Sciatic nerve (tissue), 2 donors: ENCODE results near the gene HDAC4. TPM values are rescaled to one million over a fixed set of nuclear protein-coding genes. Genes with fewer than 3 reads are reported as not detected.

Source experiments
- ATAC-seq: fragments of 200-7000 bp; cut with Tn5 transposase; one replicate; pipeline ENCODE4 v1.9.1; 2020; ENCODE audit warnings: mild to moderate bottlenecking, moderate library complexity
- DNase-seq: peaks from one replicate; pipeline ENCODE4 v3.0.0-alpha.2; 2020; ENCODE audit warnings: low spot score
- intact Hi-C: fragments of 100-400 bp; cut with DNase I; formaldehyde crosslinking; loops from one replicate; pipeline ENCODE4 v1.14.2; 2022
- total RNA-seq: library from RNA; stranded (reverse); fragmentation: NEBNext Ultra II Directional; extraction: Animal tissue kit (Norgen Biotek cat#: 25700); gene quantifications from one replicate; pipeline ENCODE4 v1.2.1, GENCODE V29; 2021
- donor health status: DM: no; HTN: no; CAD: no.
- donor health status: DM: no; HTN: no; CAD: no.

HDAC4 gene
- total RNA-seq, 1 donor from 2014 or later = 99.5 TPM

GRCh38 chr2:239388236-239389151 is 12.3 kb downstream of the HDAC4 start:
- intact Hi-C loops = no loop called here
- no peak for DNase-seq
- ATAC-seq = no peak

- ATAC-seq = no peak
- intact Hi-C loops = no loop called here
Measured at GRCh38 chr2:239387811-239388210, 13.0 kb downstream of the HDAC4 start.

GRCh38 chr2:239386872-239387445 is 13.9 kb downstream of the HDAC4 start:
- peak; percentile 18 for ATAC-seq
- no peak for DNase-seq
- intact Hi-C loops = no loop called here

More at GRCh38 chr2:239387811-239388210, 13.0 kb downstream of the HDAC4 start:
- DNase-seq = no peak

- ATAC-seq (no peak), DNase-seq (no peak)
- intact Hi-C loops = no loop called here
Measured at GRCh38 chr2:239386001-239386670, 14.7 kb downstream of the HDAC4 start.

GRCh38 chr2:239385096-239386000 is 15.5 kb downstream of the HDAC4 start:
- intact Hi-C loops = no loop called here

GRCh38 chr2:239383759-239384156 is 17.1 kb downstream of the HDAC4 start:
- intact Hi-C loops = no loop called here
- no peak for ATAC-seq
- DNase-seq = no peak

More at GRCh38 chr2:239385096-239386000, 15.5 kb downstream of the HDAC4 start:
- ATAC-seq (no peak), DNase-seq (no peak)

- intact Hi-C loops = no loop called here
- no peak for ATAC-seq
- DNase-seq = no peak
Measured at GRCh38 chr2:239383036-239383758, 17.6 kb downstream of the HDAC4 start.

GRCh38 chr2:239382384-239382880 is 18.4 kb downstream of the HDAC4 start:
- ATAC-seq = no peak
- intact Hi-C loops = no loop called here
- no peak for DNase-seq

GRCh38 chr2:239381709-239382134 is 19.1 kb downstream of the HDAC4 start:
- peak; percentile 52 for DNase-seq
- intact Hi-C loops = no loop called here

GRCh38 chr2:239380831-239381708 is 19.8 kb downstream of the HDAC4 start:
- intact Hi-C loops = no loop called here
- no peak for ATAC-seq
- peak; percentile 62 for DNase-seq

More at GRCh38 chr2:239381709-239382134, 19.1 kb downstream of the HDAC4 start:
- no peak for ATAC-seq

- intact Hi-C loops = no loop called here
- ATAC-seq (no peak), DNase-seq (peak; percentile 58)
Measured at GRCh38 chr2:239379641-239380170, 21.1 kb downstream of the HDAC4 start.

- DNase-seq (peak; percentile 59), ATAC-seq (no peak)
- intact Hi-C loops = no loop called here
Measured at GRCh38 chr2:239378918-239379640, 21.7 kb downstream of the HDAC4 start.

- intact Hi-C loops = no loop called here
- DNase-seq = peak; percentile 53
- ATAC-seq = no peak
Measured at GRCh38 chr2:239378021-239378917, 22.6 kb downstream of the HDAC4 start.

GRCh38 chr2:239377591-239377990 is 23.2 kb downstream of the HDAC4 start:
- no peak for ATAC-seq
- no peak for DNase-seq
- intact Hi-C loops = no loop called here

GRCh38 chr2:239376942-239377531 is 23.8 kb downstream of the HDAC4 start:
- DNase-seq (no peak), ATAC-seq (no peak)

More at GRCh38 chr2:239376942-239377531, 23.8 kb downstream of the HDAC4 start:
- intact Hi-C loops = no loop called here
